ENCODE measurements around the gene TTC3. TPM values are rescaled to one million over a fixed set of nuclear protein-coding genes. Genes with fewer than 3 reads are reported as not detected.
"Not testable (repeated sequence)": the region's sequence is repeated elsewhere in the genome, so short reads cannot be mapped to it uniquely, and the experiment has no call there.

Gene TTC3
- 100 to 1,000 TPM; 124 to 170 (median 135) TPM for polyA plus RNA-seq (ENCODE audit: insufficient read length in 10 of 10)
- long read RNA-seq, donor 1, partial matches to known transcripts, result 33 of 37 reads
- long read RNA-seq, donor 1, other reads (novel, unspliced or antisense), result 0 of 37 reads
- long read RNA-seq, donor 2, partial matches to known transcripts, result 6 of 6 reads
- long read RNA-seq, donor 2, other reads (novel, unspliced or antisense), result 0 of 6 reads
- long read RNA-seq, donor 3, result 0 reads
- long read RNA-seq, donor 4, partial matches to known transcripts, result 22 of 25 reads
- long read RNA-seq, donor 4, other reads (novel, unspliced or antisense), result 0 of 25 reads
- long read RNA-seq, donor 5, partial matches to known transcripts, result 28 of 32 reads
- long read RNA-seq, donor 5, other reads (novel, unspliced or antisense), result 0 of 32 reads
- long read RNA-seq, donor 6, partial matches to known transcripts, result 119 of 122 reads
- long read RNA-seq, donor 6, other reads (novel, unspliced or antisense), result 0 of 122 reads
- long read RNA-seq, donor 7, partial matches to known transcripts, result 42 of 47 reads
- long read RNA-seq, donor 7, other reads (novel, unspliced or antisense), result 0 of 47 reads
- long read RNA-seq, donor 8, partial matches to known transcripts, result 91 of 93 reads
- long read RNA-seq, donor 8, other reads (novel, unspliced or antisense), result 0 of 93 reads
- long read RNA-seq, donor 9, result 0 reads

- peak; percentile 97 to 99 (median 98) for DNase-seq
Observed at GRCh38 chr21:37072988-37073416, at the start of gene TTC3, which contains the start of gene PIGP. Gene TTC3, plus strand, starts transcription at chr21:37073254. Its CDS starts 14,004 bp downstream, at chr21:37087258. Gene PIGP, minus strand, starts transcription at chr21:37073071. Its CDS starts 556 bp downstream, at chr21:37072515.

- no peak for DNase-seq
Observed at GRCh38 chr21:37026499-37026898, 46.6 kb upstream of the TTC3 start.

- DNase-seq, result no peak
Observed at GRCh38 chr21:37028570-37028969, 44.5 kb upstream of the TTC3 start.

- DNase-seq, result no peak
Observed at GRCh38 chr21:37030864-37031263, 42.2 kb upstream of the TTC3 start.

GRCh38 chr21:37032293-37032692, 40.8 kb upstream of the TTC3 start:
- no peak for DNase-seq

- peak in 1 of 3 donors; percentile 7 for DNase-seq
Observed at GRCh38 chr21:37032877-37033471, 40.1 kb upstream of the TTC3 start.

GRCh38 chr21:37034394-37034793, 38.7 kb upstream of the TTC3 start:
- DNase-seq, result not testable (repeated sequence)

GRCh38 chr21:37036177-37036576, 36.9 kb upstream of the TTC3 start:
- no peak for DNase-seq

- no peak for DNase-seq
Observed at GRCh38 chr21:37039411-37040075, 33.5 kb upstream of the TTC3 start.

- no peak for DNase-seq
Observed at GRCh38 chr21:37040212-37040611, 32.8 kb upstream of the TTC3 start.

GRCh38 chr21:37041706-37042271, 31.3 kb upstream of the TTC3 start:
- DNase-seq, result no peak

- DNase-seq, result no peak
Observed at GRCh38 chr21:37043818-37044217, 29.2 kb upstream of the TTC3 start.

GRCh38 chr21:37044643-37045042, 28.4 kb upstream of the TTC3 start:
- DNase-seq, result no peak

GRCh38 chr21:37045149-37045548, 27.9 kb upstream of the TTC3 start:
- DNase-seq, result no peak

- DNase-seq, result no peak
Observed at GRCh38 chr21:37045556-37045955, 27.5 kb upstream of the TTC3 start.

- no peak for DNase-seq
Observed at GRCh38 chr21:37047079-37047478, 26.0 kb upstream of the TTC3 start.

GRCh38 chr21:37049741-37050140, 23.3 kb upstream of the TTC3 start:
- DNase-seq, result not testable (repeated sequence)

- DNase-seq, result no peak
Observed at GRCh38 chr21:37055271-37055855, 17.7 kb upstream of the TTC3 start.

- no peak for DNase-seq
Observed at GRCh38 chr21:37057614-37058013, 15.4 kb upstream of the TTC3 start.

- no peak for DNase-seq
Observed at GRCh38 chr21:37058261-37058660, 14.8 kb upstream of the TTC3 start.

GRCh38 chr21:37059181-37059580, 13.9 kb upstream of the TTC3 start:
- DNase-seq, result no peak
